CD4-positive, alpha-beta T cell treated with Interleukin-17A for 1 hour (primary cell): ENCODE measurements around the gene LMO4.

ENCODE experiments used
- DNase-seq: peaks from one replicate; pipeline ENCODE4 v3.0.0-alpha.2; 2020

Gene LMO4

DNA sequence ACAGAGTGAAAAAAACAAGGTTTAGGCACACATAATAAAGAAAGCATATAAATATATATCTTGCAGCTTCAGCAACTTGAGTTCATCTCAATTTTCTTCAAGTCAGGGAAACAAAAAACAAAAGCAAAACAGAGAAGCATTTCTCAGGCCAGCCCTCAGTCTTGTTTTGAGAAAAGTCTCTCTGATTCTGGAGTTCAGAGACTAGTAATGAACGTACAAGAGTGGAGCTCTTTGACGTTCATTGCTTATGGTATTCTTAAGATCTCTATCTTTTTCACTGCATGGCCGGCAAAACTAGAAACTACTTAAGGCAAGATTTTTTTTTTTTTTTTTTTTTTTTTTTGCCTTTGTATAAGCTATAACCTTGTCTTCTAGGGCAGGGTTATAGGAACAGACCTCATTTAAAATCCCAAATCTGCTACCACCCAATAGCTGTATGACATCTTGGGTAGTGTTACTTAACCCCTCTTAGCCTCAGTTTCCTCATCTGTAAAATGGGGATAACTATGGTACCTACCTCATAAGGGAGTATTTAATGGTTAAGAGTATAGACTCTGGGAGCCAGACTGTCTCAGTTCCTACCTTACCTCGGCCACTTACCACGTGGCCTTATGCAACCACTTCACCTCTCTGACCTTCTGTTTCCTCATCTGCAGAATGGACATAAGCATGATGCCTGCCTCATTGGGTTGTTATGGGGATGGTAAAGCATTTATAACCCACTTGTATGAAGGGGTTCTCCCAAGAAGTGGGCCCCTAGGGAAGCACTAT, 33.6 kb downstream of the LMO4 start:
- no peak for DNase-seq

DNA sequence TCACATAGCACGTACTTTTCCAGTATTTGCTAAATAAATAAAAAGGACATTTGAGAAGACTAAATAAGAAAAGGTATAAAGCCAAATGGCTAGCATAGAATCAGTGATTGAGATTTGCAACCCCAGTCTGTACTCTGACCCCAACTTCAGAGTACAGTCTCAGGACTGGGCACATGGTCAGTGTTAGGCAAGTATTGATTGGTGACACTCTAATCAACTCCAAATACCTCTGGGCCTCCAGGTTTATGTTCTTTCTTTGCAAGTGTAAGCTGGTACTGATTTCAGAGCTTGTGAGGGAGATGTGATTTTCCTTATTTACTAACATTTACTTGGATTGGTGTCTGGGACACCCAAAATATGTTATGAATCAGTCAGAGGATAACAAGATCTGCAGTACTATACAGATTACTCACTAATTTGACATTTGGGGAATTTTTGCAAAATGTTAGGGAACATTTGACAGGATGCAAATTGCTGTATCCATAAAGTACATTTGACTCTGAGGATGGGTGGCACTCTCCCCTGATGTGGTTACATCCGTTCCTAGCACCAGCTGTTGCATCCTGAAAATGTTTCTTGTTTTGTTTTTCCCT, 34.2 kb downstream of the LMO4 start:
- no peak for DNase-seq

DNA sequence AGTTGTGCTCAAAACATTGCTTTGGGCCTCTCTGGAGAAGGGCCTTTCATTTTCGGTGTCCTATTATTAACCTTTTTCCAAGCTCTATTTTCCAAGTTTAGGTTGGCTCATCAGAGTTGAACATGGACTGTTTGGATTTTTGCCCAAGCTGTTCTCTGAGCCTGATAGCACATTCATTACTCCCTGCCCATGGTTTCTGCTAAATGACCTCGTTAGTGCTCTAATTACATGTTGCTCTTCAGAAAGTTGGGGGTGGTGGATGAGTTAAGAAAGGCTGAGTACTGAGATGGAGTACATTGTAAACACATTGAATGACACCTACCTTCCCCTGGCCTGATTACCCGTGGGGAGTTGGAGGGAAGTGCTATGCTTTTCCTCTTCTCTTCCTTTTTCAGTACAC, 38.9 kb downstream of the LMO4 start:
- no peak for DNase-seq

DNA sequence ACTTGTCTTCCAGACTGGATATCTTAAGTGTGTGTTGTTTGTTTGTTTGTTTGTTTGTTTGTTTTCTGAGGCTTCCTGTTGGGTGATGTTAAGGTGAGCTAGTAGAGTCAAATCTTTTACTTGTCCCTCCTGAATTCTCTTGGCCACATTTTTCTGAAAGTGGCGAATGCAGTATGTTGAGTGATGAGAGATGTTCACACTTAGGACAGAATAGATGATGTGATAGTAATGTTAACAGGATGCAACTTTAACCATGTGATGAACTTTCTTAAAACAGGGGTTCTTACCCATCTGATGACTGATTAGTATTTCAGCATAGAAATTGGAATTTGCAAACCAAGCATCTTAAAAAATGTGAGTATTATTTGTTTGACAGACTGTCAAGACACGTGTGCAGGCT, 40.2 kb downstream of the LMO4 start:
- DNase-seq: no peak

DNA sequence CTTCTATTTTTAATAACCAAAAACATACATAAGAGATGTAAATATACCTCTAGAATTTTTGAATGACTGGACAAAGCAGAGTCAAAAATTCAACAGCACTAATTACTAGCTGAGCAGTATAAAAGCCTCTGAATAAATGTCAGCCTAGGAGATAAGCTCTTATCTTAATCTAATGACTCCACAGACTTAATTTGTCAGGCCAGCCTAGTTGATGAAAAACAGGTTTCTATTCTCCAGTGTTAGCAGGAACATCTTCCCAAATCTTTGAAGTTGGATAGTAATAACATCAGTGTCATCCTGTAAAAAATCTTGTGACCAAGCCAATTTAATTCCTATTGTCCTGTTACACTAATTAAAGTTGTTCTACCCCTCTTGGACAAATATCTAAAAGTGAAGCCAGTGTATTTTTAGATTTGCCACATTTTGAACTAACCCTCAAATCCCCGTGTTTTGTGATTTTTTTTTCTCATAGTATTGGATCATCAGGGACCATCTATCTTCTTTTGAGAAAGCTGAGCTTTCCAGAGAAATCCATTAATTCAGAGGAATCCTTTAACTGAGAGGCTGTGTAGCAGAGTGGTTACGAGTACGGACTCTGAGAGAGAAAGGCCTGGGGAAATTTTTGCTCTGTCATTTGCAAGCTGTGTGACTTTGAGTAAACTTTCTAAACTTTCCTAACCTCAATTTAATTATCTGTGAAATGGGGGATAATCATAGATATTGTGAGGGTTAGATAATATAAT, 41.2 kb downstream of the LMO4 start:
- no peak for DNase-seq

DNA sequence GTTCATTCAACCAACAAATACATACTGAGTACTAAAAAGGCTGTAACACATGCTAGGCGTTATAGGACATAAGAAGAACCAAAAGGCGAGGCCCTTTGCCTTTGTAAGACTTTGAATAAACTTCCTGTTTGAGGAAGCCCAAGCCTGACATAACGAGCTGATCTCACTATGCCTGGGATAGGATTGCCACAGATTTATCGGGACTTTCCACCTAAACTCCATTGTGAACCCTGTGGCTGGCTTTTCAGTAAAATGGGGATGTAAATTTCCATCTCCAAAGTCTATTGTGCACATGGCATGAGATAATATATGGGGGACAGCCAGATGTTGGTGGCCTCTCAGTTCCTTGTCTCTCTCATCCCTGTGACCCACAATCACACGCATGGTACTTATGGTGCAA, 41.9 kb downstream of the LMO4 start:
- no peak for DNase-seq

GRCh38 chr1:87379306-87379705, 50.6 kb downstream of the LMO4 start:
- DNase-seq: no peak

GRCh38 chr1:87386217-87386790, 57.6 kb downstream of the LMO4 start:
- DNase-seq: no peak

DNA sequence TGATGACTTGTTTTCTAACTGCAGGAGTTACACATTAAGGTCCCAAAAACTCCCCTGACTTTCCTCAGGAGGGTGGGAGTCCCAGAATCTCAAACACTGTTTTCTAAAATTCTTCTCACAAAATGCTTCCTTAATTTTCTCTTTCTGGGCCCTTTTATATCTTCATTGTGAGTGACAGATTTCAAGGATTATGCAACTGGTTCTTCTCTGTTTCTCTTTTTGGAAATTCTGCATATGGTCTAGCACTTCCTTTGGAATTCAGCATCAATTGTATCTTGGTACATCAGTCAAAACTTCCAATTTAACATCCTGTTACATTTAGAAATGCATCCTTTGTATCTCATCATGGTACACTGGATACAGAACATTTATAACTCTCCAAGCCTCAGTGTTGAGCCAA, 59.7 kb downstream of the LMO4 start:
- no peak for DNase-seq

DNA sequence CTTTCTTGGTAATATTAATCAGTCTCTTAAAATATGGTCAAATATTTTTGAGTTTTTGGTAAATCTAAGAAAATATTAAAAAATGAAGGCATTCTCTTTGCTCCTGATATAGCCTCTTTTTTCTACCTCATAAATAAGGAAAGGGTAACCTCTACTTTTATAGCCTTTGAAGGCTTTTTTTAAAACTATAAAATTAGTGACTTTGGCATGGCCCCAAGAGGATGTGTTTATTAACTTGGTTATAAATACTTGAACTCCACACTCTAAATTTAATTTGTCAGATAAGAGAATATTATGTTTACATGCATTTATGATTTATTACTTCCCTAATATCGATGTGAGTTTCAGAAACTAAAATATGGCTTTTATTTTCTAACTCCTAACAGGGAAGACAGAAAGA, 60.3 kb downstream of the LMO4 start:
- DNase-seq: no peak

GRCh38 chr1:87389546-87389945, 60.9 kb downstream of the LMO4 start:
- DNase-seq: no peak

GRCh38 chr1:87392248-87393192, 63.8 kb downstream of the LMO4 start:
- DNase-seq: no peak

DNA sequence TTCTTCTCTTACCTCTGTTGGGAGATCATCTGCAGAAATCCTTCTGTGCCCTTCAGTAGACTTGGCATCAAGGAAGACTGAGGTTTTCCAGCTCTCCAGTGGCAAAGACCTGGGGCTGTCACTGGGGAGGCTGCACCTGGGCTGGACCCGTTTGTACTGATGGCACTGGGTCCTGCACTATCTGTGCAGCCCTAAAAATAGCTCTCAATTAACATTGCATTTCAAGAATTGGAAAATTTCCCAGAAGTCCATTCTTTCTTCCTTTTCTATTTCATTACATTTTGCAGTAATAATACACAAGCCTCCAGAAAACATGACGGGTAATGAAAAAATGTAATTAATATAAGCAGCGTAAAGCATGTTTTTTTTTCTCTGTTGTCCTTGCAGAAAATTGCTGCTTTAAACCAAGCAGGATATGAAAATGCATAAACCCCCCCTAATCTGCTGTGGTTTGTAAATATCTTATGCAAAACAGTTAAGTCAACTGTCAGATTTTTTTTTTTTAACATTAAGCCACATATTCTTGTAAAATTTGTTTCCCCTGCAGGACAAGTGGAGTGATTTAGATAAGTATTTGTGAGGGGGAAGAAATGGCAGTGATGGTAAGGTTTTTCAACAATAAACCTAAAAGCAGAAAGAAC, 64.9 kb downstream of the LMO4 start:
- no peak for DNase-seq

- no peak for DNase-seq
These were observed 65.8 kb downstream of the LMO4 start for GRCh38 chr1:87394513-87394912.

DNA sequence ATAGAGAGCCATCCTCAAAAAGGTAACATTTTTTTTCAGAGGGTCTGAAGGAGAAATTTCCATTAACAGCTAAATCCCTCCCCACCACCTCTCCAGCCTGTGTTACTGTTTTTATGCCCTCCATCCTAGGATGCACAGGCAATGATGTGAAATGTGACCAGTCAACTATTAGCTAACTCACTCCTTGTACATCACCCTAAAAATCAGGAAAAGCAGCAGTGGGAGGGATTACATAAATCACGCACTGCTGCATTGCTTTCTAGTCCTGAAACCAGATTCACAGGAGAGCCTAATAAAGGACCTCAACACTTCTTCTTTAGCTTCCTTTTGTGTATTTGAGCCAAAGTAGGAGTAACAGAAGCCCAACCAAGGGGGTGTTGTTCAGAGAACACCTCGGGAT, 66.3 kb downstream of the LMO4 start:
- DNase-seq: no peak
